Aorta (tissue), 5 donors: ENCODE results near the gene PDP2. TPM values are rescaled to one million over a fixed set of nuclear protein-coding genes. Genes with fewer than 3 reads are reported as not detected.

Experiments
- ATAC-seq: fragments of 200-7000 bp; cut with Tn5 transposase; one replicate; pipeline ENCODE4 v1.9.1; 2022; ENCODE audit warnings: moderate library complexity; ENCODE audit not compliant: low FRiP score
- DNase-seq, 2 donors: peaks; one replicate each; pipeline ENCODE4 v3.0.0-alpha.2; 2020
- H3K27ac ChIP-seq, 2 donors: one replicate each; pipeline ENCODE4 v1.5.1; 2013; ENCODE audit warnings: low read length in 2 of 2, mild to moderate bottlenecking in 2 of 2, moderate library complexity in 2 of 2, control low read depth in 1 of 2, inconsistent platforms in 1 of 2, low read depth in 1 of 2
- H3K27me3 ChIP-seq, 2 donors: one replicate each; pipeline ENCODE4 v1.6.1; 2013; ENCODE audit warnings: control low read depth in 1 of 2, low read length in 1 of 2, mild to moderate bottlenecking in 1 of 2, moderate library complexity in 1 of 2; ENCODE audit not compliant: insufficient read depth in 2 of 2, control insufficient read depth in 1 of 2
- H3K36me3 ChIP-seq, 2 donors: one replicate each; pipeline ENCODE4 v1.6.1; 2013; ENCODE audit warnings: control low read depth in 1 of 2, low read length in 1 of 2, mild to moderate bottlenecking in 1 of 2; ENCODE audit not compliant: insufficient read depth in 2 of 2, control insufficient read depth in 1 of 2
- H3K4me1 ChIP-seq, 2 donors: one replicate each; pipeline ENCODE4 v1.6.1; 2013; ENCODE audit warnings: low read length in 2 of 2, control low read depth in 1 of 2, mild to moderate bottlenecking in 1 of 2, moderate library complexity in 1 of 2; ENCODE audit not compliant: insufficient read depth in 2 of 2, control insufficient read depth in 1 of 2
- H3K4me3 ChIP-seq, 2 donors: one replicate each; pipeline ENCODE4 v1.5.1; 2013; ENCODE audit warnings: low read length in 2 of 2, control low read depth in 1 of 2, mild to moderate bottlenecking in 1 of 2
- H3K9me3 ChIP-seq: one replicate; pipeline ENCODE4 v1.6.1; 2013; ENCODE audit warnings: mild to moderate bottlenecking, low read length; ENCODE audit not compliant: control insufficient read depth
- WGBS, 2 donors: extraction: QIAGEN DNeasy Blood & Tissue Kit; methylation state at CpG; one replicate each; pipeline ENCODE4 v1.1.7; 2013; 5-methylcytosine and 5-hydroxymethylcytosine counted together
- intact Hi-C, 2 donors: fragments of 100-400 bp; cut with DNase I; formaldehyde crosslinking; loops; one replicate each; pipeline versions ENCODE4 v1.14.2 to v1.15.0; 2022
- long read RNA-seq, 2 donors: library from polyadenylated mRNA; unstranded; transcript quantifications; one replicate each; pipeline ENCODE4 v2.0.0, GENCODE V29; 2020 to 2021
- polyA plus RNA-seq, 2 donors: library from polyadenylated mRNA; stranded (reverse); fragments of 200-250 nt; gene quantifications; one replicate each; pipeline ENCODE4 v1.2.3, GENCODE V29; 2013
- total RNA-seq, 2 donors: library from RNA; stranded (reverse); fragmentation: NEBNext Ultra II Directional; extraction: Animal tissue kit (Norgen Biotek cat#: 25700); gene quantifications; one replicate each; pipeline ENCODE4 v1.2.1, GENCODE V29; 2021
- donor health status: healthy with polysubstance abuse.
- donor health status: Bipolar disorder and iron deficiency.
- donor health status: DM: no; HTN: no; CAD: no.
- donor health status: DM: no; HTN: no; CAD: no.
- donor health status: DM: yes; HTN: yes; CAD: no.

Gene PDP2
- total RNA-seq (10 to 100 TPM in 1 of 2 donors, 1 to 10 TPM in 1; 8.9 to 10.9 TPM), polyA plus RNA-seq (1 to 10 TPM; 2.1 to 2.5 TPM)
- long read RNA-seq, donor 1, full-length matches to known transcripts: 4 of 6 reads
- long read RNA-seq, donor 1, partial matches to known transcripts: 0 of 6 reads
- long read RNA-seq, donor 1, other reads (novel, unspliced or antisense): 2 of 6 reads
- long read RNA-seq, donor 2, full-length matches to known transcripts: 1 of 2 reads
- long read RNA-seq, donor 2, partial matches to known transcripts: 0 of 2 reads
- long read RNA-seq, donor 2, other reads (novel, unspliced or antisense): 1 of 2 reads

- intact Hi-C loops: no loop called here
- WGBS, 2 donors: 0% methylated on average over 54 to 58 of the region's 58 CpGs
- Histone ChIP-seq H3K9me3 (no peaks in the 10 kb centered on the region), H3K27ac (no peak within 1 kb of the TSS), H3K4me3 (peak within 1 kb of the TSS; percentile 23 to 51), H3K27me3 (no peaks in the 10 kb centered on the region), H3K4me1 (no peaks in the 10 kb centered on the region), H3K36me3 (peaks cover 0 to 4% of the 10 kb centered on the region in 2 donors)
- DNase-seq (peak; percentile 96 to 97), ATAC-seq (peak; percentile 97)
Measured at GRCh38 chr16:66880288-66881013, at the start of gene PDP2. PDP2 (plus strand) TSS chr16:66880515; CDS start chr16:66884285, 3,770 bp downstream.

GRCh38 chr16:66832190-66832589 is 48.1 kb upstream of the PDP2 start:
- Histone ChIP-seq H3K27ac (no peak overlapping the region), H3K36me3 (no peaks in the 10 kb centered on the region), H3K9me3 (no peaks in the 10 kb centered on the region), H3K27me3 (no peaks in the 10 kb centered on the region), H3K4me1 (peaks cover 0 to 4% of the 10 kb centered on the region in 2 donors), H3K4me3 (no peak overlapping the region)
- WGBS, 2 donors: 84 to 94% methylated on average over 3 of the region's 3 CpGs
- intact Hi-C loops: no loop called here
- DNase-seq (no peak), ATAC-seq (no peak)

GRCh38 chr16:66832661-66833305 is 47.5 kb upstream of the PDP2 start:
- no peaks in the 10 kb centered on the region for H3K27me3 ChIP-seq
- peaks cover 0 to 4% of the 10 kb centered on the region in 2 donors for H3K4me1 ChIP-seq
- H3K4me3 ChIP-seq: no peak overlapping the region
- intact Hi-C loops: no loop called here
- no peaks in the 10 kb centered on the region for H3K9me3 ChIP-seq
- no peak overlapping the region for H3K27ac ChIP-seq
- no peaks in the 10 kb centered on the region for H3K36me3 ChIP-seq
- WGBS, 2 donors: 72 to 79% methylated on average over 7 of the region's 7 CpGs
- no peak for DNase-seq
- no peak for ATAC-seq

- Histone ChIP-seq H3K4me1 (no peaks in the 10 kb centered on the region), H3K27ac (no peak overlapping the region), H3K4me3 (no peak overlapping the region), H3K36me3 (no peaks in the 10 kb centered on the region), H3K9me3 (no peaks in the 10 kb centered on the region), H3K27me3 (no peaks in the 10 kb centered on the region)
- DNase-seq (no peak), ATAC-seq (no peak)
- intact Hi-C loops: no loop called here
- WGBS, 2 donors: 90% methylated on average over 5 of the region's 5 CpGs
Measured at GRCh38 chr16:66834746-66835145, 45.6 kb upstream of the PDP2 start.

GRCh38 chr16:66840883-66841282 is 39.4 kb upstream of the PDP2 start:
- H3K4me1 ChIP-seq: no peaks in the 10 kb centered on the region
- H3K4me3 ChIP-seq: no peak overlapping the region
- 50 to 54% methylated on average over 3 of the region's 3 CpGs for WGBS, 2 donors
- ATAC-seq (no peak), DNase-seq (no peak)
- H3K36me3 ChIP-seq: no peaks in the 10 kb centered on the region
- intact Hi-C loops: no loop called here
- no peaks in the 10 kb centered on the region for H3K27me3 ChIP-seq
- no peak overlapping the region for H3K27ac ChIP-seq
- no peaks in the 10 kb centered on the region for H3K9me3 ChIP-seq

- Histone ChIP-seq H3K4me1 (no peaks in the 10 kb centered on the region), H3K9me3 (no peaks in the 10 kb centered on the region), H3K36me3 (no peaks in the 10 kb centered on the region), H3K27me3 (no peaks in the 10 kb centered on the region), H3K27ac (no peak overlapping the region), H3K4me3 (no peak overlapping the region)
- DNase-seq: no peak
- ATAC-seq: no peak
- intact Hi-C loops: no loop called here
- WGBS, 2 donors: 89 to 90% methylated on average over 4 of the region's 4 CpGs
Measured at GRCh38 chr16:66841366-66841765, 38.9 kb upstream of the PDP2 start.

GRCh38 chr16:66842765-66843164 is 37.5 kb upstream of the PDP2 start:
- 76 to 78% methylated on average over 7 of the region's 7 CpGs for WGBS, 2 donors
- Histone ChIP-seq H3K4me3 (no peak overlapping the region), H3K4me1 (no peaks in the 10 kb centered on the region), H3K9me3 (no peaks in the 10 kb centered on the region), H3K36me3 (no peaks in the 10 kb centered on the region), H3K27ac (no peak overlapping the region), H3K27me3 (no peaks in the 10 kb centered on the region)
- ATAC-seq: no peak
- intact Hi-C loops: no loop called here
- no peak for DNase-seq

- H3K9me3 ChIP-seq: no peaks in the 10 kb centered on the region
- no peaks in the 10 kb centered on the region for H3K36me3 ChIP-seq
- whole genome bisulfite sequencing, 2 donors: 99 to 100% methylated on average over 2 of the region's 2 CpGs
- DNase-seq (no peak), ATAC-seq (no peak)
- H3K4me3 ChIP-seq: no peak overlapping the region
- H3K27me3 ChIP-seq: no peaks in the 10 kb centered on the region
- intact Hi-C loops: no loop called here
- no peaks in the 10 kb centered on the region for H3K4me1 ChIP-seq
- H3K27ac ChIP-seq: no peak overlapping the region
Measured at GRCh38 chr16:66843191-66843590, 37.1 kb upstream of the PDP2 start.
